Glomerular endothelial cell (primary cell): ENCODE results near the gene CES2. TPM values are rescaled to one million over a fixed set of nuclear protein-coding genes. Genes with fewer than 3 reads are reported as not detected.

Experiments
- DNase-seq: peaks from one replicate; pipeline ENCODE4 v3.0.0-alpha.2; 2011; ENCODE audit warnings: low read depth, low spot score; ENCODE audit errors: extremely low read depth
- total RNA-seq: library from RNA; depleted of rRNA; stranded (reverse); fragments of >200 nt; gene quantifications from 2 replicates; pipeline ENCODE4 v1.2.3, GENCODE V29; 2015

Gene CES2
- total RNA-seq, 1 donor from 2014 or later: 39.3 TPM

DNA sequence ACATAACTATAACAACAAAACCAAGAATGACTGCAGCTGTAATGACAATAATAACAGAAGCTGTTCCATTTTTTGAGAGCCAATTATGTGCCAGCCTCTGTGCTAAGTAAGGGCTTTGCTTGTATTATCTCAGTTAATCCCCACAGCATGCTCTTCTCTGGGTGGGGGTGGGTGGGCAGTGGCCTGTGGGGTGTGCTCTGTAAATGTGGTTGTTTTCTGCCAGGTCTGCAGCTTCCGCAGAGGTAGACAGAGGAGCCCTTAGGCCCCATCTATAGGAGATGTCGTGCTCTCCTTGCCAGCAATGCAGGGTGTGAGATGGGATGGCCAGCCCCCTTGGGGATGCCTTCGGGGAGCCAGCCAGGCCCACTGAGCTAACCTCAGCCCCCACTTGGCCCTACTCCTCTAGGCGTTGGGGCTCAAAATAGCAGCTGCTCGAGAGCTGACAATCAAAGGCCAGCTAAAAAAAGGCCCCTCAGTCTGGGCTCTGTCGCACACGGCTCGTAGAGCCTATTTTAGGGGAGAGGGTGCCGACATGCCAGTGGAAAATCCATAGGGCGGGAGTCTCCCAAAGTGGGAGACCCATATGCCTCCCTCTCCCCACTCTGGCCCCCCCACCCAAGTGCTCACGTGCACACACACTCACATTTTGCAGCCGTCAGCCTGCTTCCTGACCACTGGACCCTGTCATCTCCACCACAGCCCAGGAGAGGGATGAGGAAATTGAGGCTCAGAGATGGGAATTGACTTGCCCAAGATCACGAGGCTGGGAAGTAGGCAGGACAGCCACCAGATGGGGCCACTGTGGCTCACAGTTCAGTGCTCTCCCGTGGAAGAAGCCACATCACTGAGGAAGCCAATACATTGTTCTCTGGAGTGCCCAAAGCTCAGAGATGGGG is 32.4 kb upstream of the CES2 start:
- DNase-seq: no peak

- DNase-seq: no peak
Observed at GRCh38 chr16:66903544-66904427, 31.5 kb upstream of the CES2 start.

GRCh38 chr16:66904428-66904845 is 30.9 kb upstream of the CES2 start:
- no peak for DNase-seq

- no peak for DNase-seq
Observed at GRCh38 chr16:66904846-66905632, 30.3 kb upstream of the CES2 start.

GRCh38 chr16:66905633-66906539 is 29.4 kb upstream of the CES2 start:
- no peak for DNase-seq

DNA sequence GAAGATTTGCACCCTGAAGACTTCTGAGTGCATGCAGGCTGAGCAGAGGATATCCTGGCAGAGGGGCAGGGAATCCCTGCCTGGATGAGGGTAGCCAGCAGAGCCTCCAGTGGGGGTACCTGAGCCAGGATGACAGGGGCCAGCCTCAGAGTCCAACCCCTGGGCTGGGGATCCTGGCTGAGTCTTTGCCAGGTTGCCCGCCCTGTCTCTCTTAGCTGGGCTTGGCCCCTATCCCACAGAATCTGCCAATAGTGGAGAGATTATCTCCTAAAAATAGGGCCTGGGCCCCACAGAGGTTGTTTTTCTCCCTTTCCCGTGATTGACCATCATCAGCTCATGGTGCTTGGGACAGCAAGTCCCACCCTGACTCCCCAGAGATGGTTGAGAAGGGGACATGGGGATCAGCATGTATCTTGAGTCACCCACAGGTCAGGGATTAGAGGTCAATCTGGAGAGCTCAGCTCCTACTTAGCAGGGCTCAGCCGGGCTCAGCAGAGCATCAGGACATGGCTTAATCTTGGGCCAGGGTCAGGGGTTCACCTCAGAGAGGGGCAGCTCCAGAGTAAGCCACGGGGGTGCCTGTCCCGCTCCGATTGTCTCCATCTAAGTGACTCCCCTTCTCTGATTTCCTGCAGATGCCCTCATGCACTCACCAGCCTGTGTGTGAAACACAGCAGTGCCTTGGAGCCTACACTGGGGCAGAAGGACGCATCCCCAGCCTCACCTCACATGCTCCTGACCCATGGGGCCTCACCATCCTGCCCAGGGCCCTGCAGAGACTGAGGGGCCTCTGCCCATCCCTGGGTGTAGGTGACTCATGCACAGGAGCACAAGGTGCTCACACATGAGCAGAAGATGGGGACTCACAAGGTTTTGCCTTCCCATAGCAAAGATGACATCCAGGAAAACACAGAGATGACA is 28.1 kb upstream of the CES2 start:
- DNase-seq: no peak

GRCh38 chr16:66908116-66908515 is 27.2 kb upstream of the CES2 start:
- no peak for DNase-seq

DNA sequence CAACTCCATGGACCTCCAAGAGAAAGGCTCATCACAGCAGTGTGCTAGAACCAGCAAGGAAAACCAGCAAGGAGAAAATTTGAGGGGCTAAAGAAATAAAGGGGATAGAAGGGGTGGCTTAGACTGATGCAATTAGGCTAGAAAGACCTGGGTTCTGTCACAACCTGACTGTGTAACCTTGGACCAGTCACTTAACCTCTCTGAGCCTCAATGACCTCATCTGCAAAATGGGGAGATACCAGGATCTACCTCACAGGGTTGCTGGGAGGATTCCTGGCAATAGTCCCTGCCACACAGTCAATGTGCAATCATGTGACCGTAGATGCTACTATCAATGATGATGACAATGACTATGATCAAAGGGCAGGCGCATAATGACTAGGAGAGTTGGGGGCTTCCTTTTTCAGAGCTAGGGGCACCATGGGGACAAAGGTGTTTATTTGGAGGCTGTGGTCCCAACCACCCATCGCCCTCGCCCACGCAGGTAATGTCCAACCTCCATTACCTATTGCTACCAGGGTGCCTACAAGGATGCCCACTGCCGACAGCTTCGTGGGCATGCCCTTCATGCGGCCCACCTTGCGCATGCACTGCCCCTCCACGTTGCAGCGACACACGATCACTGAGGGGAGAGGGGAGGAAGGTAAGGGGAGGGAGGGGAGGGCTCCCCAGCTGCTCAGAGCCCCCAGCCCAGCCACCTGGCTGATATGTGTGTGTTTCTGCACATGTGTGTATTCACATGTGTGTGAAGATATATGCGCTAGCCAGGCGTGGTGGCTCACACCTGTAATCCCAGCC is 26.4 kb upstream of the CES2 start:
- no peak for DNase-seq

DNA sequence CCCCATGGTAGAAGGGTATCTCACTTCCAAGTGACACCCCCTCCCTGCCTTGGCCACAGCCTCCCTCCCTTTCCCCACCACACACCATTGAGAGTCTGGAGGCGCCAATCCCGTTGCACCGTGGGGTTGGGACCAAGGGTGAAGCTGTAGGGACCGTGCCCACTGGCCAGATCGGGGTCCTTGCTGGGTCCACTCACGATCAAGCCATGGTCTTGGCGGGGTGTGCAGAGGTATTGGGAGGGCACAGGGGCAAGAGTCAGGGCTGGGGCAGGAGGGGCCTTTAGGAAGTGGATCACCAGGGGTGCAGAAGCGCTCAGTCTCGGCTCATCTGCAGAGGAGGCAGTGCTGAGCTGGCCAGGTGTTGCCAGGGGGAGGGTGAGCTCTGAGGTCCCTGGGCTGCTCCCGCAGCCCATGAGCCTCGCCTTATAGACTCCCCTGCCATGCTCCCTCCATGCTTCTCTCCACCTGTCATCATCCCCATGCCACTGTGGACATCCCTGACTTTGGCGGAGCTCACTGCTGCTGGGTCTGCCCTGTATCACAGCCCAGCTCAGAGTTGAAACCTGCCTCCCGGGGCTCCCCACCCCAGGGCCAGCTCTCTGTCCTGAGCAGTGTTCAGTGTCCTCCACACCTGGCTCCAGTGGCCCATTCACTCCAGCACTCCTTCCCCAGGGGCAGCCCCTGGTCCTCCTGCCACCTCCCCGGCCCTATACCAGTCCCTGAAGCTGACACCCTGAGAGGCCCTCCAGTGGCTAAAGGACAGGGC is 25.0 kb upstream of the CES2 start:
- no peak for DNase-seq

DNA sequence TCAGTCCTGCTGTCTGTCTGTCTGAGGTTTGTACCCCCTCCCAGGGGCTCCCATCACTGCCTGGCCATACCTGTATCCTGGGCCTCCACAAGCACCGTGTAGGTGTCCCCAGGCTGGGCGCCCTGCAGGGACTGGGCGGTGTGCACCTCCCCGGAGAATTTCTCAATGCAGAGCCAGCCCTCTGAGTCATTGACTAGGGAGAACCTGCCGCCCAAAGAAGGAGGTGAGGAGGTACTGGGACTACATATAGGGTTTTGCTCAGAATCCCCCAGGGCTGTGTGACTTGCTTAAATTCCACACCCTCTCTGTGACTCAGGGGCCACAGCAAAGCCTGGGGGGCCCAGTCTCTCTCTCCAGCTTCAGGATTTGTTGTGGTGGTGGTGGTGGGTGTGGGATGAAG is 24.2 kb upstream of the CES2 start:
- no peak for DNase-seq

DNA sequence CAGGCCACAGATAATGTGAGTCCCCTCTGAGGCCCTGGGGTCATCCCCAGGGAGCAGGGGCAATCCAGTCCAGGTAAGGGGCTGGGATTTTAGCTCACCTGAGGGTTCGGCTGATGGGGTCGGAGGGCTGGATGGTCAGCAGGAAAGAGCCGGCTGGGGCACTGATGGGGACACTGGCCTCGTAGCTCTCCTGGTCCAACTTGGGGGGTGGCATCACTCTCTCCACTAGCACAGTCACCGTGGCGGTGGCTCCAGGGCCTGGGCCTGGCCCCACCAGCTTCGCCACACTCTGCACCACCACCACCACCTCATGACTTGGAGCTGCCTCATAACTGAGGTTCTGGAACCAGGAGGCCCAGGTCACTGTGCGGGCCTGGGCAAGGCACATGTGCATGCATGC is 23.5 kb upstream of the CES2 start:
- DNase-seq: no peak

- DNase-seq: no peak
Observed at GRCh38 chr16:66913081-66913480, 22.2 kb upstream of the CES2 start.

- no peak for DNase-seq
Observed at GRCh38 chr16:66913711-66914110, 21.6 kb upstream of the CES2 start.

- DNase-seq: no peak
Observed at GRCh38 chr16:66914541-66914940, 20.8 kb upstream of the CES2 start.

DNA sequence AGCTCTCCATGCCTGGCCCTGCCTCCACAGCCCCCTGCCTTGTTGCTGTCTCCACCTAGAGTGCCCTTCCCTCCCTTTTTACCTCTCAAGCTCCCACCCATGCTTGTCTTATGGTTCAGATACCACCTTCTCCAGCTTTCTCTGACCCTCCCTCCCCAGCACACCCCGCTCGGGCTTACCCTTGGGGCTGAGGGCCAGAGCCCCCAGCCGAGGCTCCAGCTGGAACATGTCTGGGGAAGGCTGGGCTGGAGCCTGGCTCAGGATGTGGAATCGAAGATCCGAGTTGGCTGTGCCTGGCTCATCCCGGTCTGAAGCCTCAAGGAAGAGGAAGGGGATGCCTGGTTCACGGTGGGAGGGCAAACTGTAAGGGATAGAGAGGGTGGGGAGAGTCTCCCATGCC is 20.3 kb upstream of the CES2 start:
- no peak for DNase-seq

- no peak for DNase-seq
Observed at GRCh38 chr16:66916518-66916917, 18.8 kb upstream of the CES2 start.

- DNase-seq: no peak
Observed at GRCh38 chr16:66917741-66918140, 17.6 kb upstream of the CES2 start.
